Prostate gland (tissue), 2 donors: Measurements from ENCODE around the gene IBSP. TPM values are rescaled to one million over a fixed set of nuclear protein-coding genes. Genes with fewer than 3 reads are reported as not detected.

Source experiments
- DNase-seq: peaks from one replicate; pipeline ENCODE4 v3.0.0-alpha.2; 2019; ENCODE audit warnings: low spot score
- H3K27ac ChIP-seq, 2 donors: fragments of 200-600 bp; sonication (generic); 2 replicates each; pipeline ENCODE4 v1.5.1; 2017 to 2019
- H3K27me3 ChIP-seq: fragments of 200-600 bp; sonication (generic); replicated peaks from 2 replicates; pipeline ENCODE4 v1.5.1; 2019; ENCODE audit not compliant: insufficient read depth
- H3K36me3 ChIP-seq, 2 donors: fragments of 200-600 bp; sonication (generic); 1 replicate in 1 of 2; 2 replicates in 1 of 2; pipeline versions ENCODE4 v1.5.1 to v1.8.1; 2017 to 2019
- H3K4me1 ChIP-seq: fragments of 200-600 bp; sonication (generic); replicated peaks from 2 replicates; pipeline ENCODE4 v1.5.1; 2019
- H3K4me3 ChIP-seq, 2 donors: fragments of 200-600 bp; sonication (generic); 2 replicates each; pipeline ENCODE4 v1.5.1; 2017 to 2019
- H3K9me3 ChIP-seq: fragments of 200-600 bp; sonication (generic); 2 replicates; pipeline ENCODE4 v1.5.1; 2017
- POLR2A ChIP-seq: fragments of 450-650 bp; IDR thresholded peaks from one replicate; pipeline ENCODE4 v1.6.1; 2016; ENCODE audit warnings: antibody characterized with exemption, mild to moderate bottlenecking
- POLR2AphosphoS5 ChIP-seq: sonication (generic); formaldehyde crosslinking; IDR thresholded peaks from one replicate; pipeline ENCODE4 v1.6.1; 2017; ENCODE audit warnings: antibody characterized with exemption
- WGBS: methylation state at CpG from one replicate; pipeline ENCODE4 v1.1.5; 2018; 5-methylcytosine and 5-hydroxymethylcytosine counted together
- intact Hi-C: fragments of 100-400 bp; cut with DNase I; formaldehyde crosslinking; loops from one replicate; pipeline ENCODE4 v1.14.2; 2022
- total RNA-seq, 2 donors: library from RNA; depleted of rRNA; stranded (reverse); fragments of >200 nt; gene quantifications; one replicate each; pipeline ENCODE4 v1.1.0, GENCODE V29; 2016
- TF ChIP-seq, protein P1 (sequence below), 4 experiments: fragments of 200-600 bp in 2 of 4; fragments of 450-650 bp in 2 of 4; sonication (generic) in 2 of 4; IDR thresholded peaks; 1 replicate in 3 of 4; 2 replicates in 1 of 4; pipeline ENCODE4 v1.5.1; 2016 to 2019; ENCODE audit warnings: antibody characterized with exemption in 4 of 4, mild to moderate bottlenecking in 2 of 4, moderate library complexity in 2 of 4

IBSP gene
- total RNA-seq, 2 donors from 2014 or later = not detected

DNA sequence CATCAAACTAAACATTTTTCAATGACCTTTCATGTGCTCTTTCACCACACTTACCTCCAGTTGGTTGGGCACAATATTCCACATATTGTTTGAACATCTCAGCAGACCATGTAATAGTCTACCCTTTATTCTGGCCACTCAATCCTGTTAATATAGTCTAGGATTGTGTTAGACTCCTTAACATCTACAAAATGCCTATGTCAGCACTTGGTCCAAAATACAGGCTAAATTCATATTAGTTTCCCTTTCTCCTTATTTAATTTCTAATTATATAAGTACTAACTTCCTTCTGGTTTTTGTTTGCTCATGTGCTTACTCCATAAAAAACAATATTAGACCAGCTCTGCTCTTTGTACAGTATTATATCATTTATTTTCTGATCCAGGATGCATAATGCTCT, 54.5 kb downstream of the IBSP start:
- no peaks in the 10 kb centered on the region for H3K4me1 ChIP-seq

DNA sequence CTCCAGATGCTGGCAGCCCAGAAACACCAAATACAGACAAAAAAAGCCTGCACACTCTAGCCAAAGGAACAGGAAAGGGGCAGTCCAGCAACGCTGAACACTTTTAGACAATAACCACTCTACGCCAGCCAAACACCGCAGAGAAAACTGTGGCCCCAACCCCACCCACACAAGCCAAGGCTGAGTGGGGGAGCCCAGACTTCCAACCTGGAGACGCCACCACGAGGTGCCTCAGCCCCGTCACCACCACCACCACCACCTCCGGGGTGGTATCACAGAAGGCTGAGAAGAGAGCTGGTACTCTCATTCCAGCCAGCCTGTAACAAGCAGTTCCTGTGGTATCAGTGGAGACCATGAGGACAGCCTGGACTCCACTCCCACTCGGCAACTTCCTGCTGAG, 56.2 kb downstream of the IBSP start:
- no peak overlapping the region for H3K27ac ChIP-seq
- WGBS = 66% methylated on average over 6 of the region's 8 CpGs
- TF ChIP-seq, protein P1, sequence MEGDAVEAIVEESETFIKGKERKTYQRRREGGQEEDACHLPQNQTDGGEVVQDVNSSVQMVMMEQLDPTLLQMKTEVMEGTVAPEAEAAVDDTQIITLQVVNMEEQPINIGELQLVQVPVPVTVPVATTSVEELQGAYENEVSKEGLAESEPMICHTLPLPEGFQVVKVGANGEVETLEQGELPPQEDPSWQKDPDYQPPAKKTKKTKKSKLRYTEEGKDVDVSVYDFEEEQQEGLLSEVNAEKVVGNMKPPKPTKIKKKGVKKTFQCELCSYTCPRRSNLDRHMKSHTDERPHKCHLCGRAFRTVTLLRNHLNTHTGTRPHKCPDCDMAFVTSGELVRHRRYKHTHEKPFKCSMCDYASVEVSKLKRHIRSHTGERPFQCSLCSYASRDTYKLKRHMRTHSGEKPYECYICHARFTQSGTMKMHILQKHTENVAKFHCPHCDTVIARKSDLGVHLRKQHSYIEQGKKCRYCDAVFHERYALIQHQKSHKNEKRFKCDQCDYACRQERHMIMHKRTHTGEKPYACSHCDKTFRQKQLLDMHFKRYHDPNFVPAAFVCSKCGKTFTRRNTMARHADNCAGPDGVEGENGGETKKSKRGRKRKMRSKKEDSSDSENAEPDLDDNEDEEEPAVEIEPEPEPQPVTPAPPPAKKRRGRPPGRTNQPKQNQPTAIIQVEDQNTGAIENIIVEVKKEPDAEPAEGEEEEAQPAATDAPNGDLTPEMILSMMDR (IDR thresholded peaks at IDR 0.05) = no peak
- no peak for TF ChIP-seq POLR2A
- TF ChIP-seq POLR2AphosphoS5 = no peak
- H3K4me3 ChIP-seq = no peak overlapping the region
- intact Hi-C loops = loop anchor here (5.0 to 10.0 kb wide), 2 partner anchors 189 to 357 kb away; no protein-coding TSS in a partner anchor
- no peaks in the 10 kb centered on the region for H3K9me3 ChIP-seq
- no peaks in the 10 kb centered on the region for H3K36me3 ChIP-seq
- no peaks in the 10 kb centered on the region for H3K27me3 ChIP-seq
- H3K4me1 ChIP-seq = no peaks in the 10 kb centered on the region
- DNase-seq = no peak

More for the DNA sequence above, 54.5 kb downstream of the IBSP start:
- Histone ChIP-seq H3K4me3 (no peak overlapping the region), H3K9me3 (no peaks in the 10 kb centered on the region), H3K36me3 (no peaks in the 10 kb centered on the region), H3K27ac (no peak overlapping the region), H3K27me3 (no peaks in the 10 kb centered on the region)
- DNase-seq = no peak
- intact Hi-C loops = loop anchor here (2.0 to 10.0 kb wide), 2 partner anchors 119 to 191 kb away; no protein-coding TSS in a partner anchor
- no peak for TF ChIP-seq POLR2AphosphoS5
- no peak for TF ChIP-seq POLR2A
- TF ChIP-seq, protein P1 (IDR thresholded peaks at IDR 0.05) = no peak

DNA sequence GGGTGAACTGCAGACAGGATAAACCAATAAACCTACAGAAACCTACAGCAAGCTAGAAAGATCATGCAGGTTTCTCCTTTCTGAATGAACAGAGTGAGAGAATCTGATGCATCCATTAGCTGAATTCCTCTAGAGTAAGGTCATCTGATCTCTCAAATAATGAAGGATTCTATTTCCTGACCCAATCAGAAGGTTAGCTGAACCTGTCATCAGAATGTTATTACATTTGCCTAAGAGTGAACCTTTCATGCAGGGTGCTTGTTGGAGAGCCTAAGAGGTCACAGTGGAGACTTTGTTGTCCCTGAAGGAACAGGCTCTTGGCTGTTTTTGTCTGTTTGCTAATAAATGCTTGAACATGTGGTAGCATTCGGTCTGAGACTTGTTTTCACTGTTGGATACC, 57.5 kb downstream of the IBSP start:
- TF ChIP-seq POLR2AphosphoS5 (no peak), POLR2A (no peak)
- TF ChIP-seq, protein P1 (IDR thresholded peaks at IDR 0.05) = no peak
- DNase-seq = no peak
- no peak overlapping the region for H3K27ac ChIP-seq
- no peaks in the 10 kb centered on the region for H3K9me3 ChIP-seq
- H3K4me1 ChIP-seq = no peaks in the 10 kb centered on the region
- no peaks in the 10 kb centered on the region for H3K36me3 ChIP-seq
- H3K27me3 ChIP-seq = no peaks in the 10 kb centered on the region
- no peak overlapping the region for H3K4me3 ChIP-seq
- 41% methylated on average over 1 of the region's 1 CpG for WGBS
- intact Hi-C loops = loop anchor here (5.0 to 10.0 kb wide), 2 partner anchors 188 to 355 kb away; no protein-coding TSS in a partner anchor

DNA sequence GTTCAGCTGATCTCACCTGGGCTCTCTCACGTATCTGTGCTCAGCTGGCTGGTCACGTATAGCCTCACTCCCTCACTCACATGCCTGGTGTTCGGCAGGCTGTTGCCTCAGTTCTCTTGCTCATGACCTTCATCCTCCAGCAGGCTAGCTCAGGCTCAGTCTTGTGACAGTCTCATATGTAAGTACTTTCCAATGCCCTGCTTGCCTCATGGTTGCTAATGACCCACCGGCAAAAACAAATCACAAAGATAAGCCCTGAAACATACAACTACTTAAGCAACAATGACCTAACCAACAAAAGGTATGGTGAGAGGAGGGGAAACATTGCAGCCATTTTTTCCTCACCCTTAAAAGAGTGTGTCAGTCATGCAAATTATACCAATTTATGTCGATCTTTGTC, 58.4 kb downstream of the IBSP start:
- no peak for TF ChIP-seq POLR2A
- TF ChIP-seq, protein P1 (IDR thresholded peaks at IDR 0.05) = no peak
- Histone ChIP-seq H3K36me3 (no peaks in the 10 kb centered on the region), H3K27me3 (no peaks in the 10 kb centered on the region), H3K9me3 (no peaks in the 10 kb centered on the region), H3K4me1 (no peaks in the 10 kb centered on the region), H3K27ac (no peak overlapping the region), H3K4me3 (no peak overlapping the region)
- intact Hi-C loops = loop anchor here (5.0 to 10.0 kb wide), 2 partner anchors 187 to 355 kb away; no protein-coding TSS in a partner anchor
- WGBS = 61% methylated on average over 5 of the region's 5 CpGs
- DNase-seq = no peak

Other genes starting within 250 kb of the IBSP start
- gene DSPP, start 191.0 kb upstream of the IBSP start, total RNA-seq = not detected
- not detected for gene DMP1, start 149.3 kb upstream of the IBSP start, total RNA-seq
- not detected for gene MEPE, start 33.4 kb downstream of the IBSP start, total RNA-seq
- 10 to 100 TPM in 1 of 2 donors, 1 to 10 TPM in 1; 6.4 to 52.0 TPM for gene SPP1, start 176.2 kb downstream of the IBSP start, total RNA-seq
- 10 to 100 TPM; 19.0 to 40.3 TPM for gene PKD2, start 208.1 kb downstream of the IBSP start, total RNA-seq